Fibroblast of the conjunctiva (primary cell): ENCODE results near the gene APH1A.
"Not testable (repeated sequence)": the region's sequence is repeated elsewhere in the genome, so short reads cannot be mapped to it uniquely, and the experiment has no call there.

ENCODE experiments used
- DNase-seq: peaks from one replicate; pipeline ENCODE4 v3.0.0-alpha.2; 2010; ENCODE audit warnings: low read depth

APH1A gene

DNA sequence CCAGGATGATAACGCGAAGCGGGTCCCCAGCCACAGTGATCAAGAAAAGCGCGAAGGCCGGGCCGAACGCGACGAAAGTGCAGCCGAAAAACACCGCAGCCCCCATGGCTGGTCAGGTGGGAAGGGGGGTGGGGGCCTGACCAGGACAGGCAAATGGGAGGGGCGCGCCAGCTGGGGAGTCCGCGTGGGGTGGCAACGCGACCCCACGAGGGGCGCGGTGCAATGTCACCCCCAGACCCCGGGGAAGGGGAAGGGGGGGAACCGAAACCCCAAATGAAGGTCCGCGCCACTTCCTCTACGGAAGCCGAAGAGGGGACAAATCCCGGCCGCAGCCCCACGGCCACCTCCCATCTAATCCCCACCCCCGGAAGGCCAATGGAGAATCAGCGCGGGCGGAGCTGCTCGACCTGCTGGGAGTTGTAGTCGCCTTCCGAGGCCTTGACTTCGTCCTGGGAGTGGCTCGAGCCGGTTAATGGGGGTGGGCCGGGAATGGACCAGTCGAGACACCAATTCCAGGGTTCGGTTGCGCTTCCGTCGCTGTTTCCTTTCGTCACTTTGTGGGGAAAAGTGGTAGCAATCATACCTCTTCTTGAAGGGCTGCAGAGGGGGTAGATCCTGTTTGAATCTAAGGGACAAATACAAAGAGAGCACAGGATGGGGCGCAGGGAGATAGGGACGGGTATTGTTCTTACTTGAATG is at the start of gene APH1A:
Gene APH1A (minus strand): TSS at position 312 of the 699 bp plus-strand sequence. CDS start 206 bp downstream, at position 106.
- DNase-seq, result peak; percentile 92

DNA sequence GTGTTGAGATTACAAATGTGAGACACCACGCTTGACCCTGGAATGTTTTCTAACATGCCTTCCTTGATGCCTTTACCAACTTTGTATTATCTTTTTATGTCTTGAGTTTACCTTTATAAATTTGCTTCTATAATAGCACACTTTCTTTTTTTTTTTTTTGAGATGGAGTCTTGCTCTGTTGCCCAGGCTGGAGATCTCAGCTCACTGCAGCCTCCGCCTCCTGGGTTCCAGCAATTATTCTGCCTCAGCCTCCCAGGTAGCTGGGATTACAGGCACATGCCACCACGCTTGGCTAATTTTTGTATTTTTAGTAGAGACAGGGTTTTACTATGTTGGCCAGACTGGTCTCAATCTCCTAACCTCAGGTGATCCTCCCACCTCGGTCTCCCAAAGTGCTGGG is 45.9 kb upstream of the APH1A start:
- not testable (repeated sequence) for DNase-seq

DNA sequence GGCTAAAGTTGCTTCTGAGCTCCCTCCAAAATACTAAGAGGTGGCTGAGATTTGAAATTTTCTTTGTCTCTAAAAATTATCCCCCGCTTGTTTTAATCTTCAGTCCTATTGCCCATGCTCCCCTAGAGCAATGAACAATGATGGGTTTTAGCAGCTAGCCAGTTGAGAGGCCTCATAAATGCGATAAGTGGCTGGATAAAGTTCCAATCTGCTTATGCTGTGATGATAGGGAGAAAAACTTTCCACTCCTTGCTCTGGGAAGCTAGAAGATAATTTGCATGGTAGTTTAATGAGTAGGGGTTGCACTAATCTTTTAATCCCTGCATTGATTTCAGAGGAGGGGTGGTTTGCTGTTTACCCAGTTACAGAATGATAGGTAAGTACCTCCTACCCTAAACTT is 42.9 kb upstream of the APH1A start:
- no peak for DNase-seq

DNA sequence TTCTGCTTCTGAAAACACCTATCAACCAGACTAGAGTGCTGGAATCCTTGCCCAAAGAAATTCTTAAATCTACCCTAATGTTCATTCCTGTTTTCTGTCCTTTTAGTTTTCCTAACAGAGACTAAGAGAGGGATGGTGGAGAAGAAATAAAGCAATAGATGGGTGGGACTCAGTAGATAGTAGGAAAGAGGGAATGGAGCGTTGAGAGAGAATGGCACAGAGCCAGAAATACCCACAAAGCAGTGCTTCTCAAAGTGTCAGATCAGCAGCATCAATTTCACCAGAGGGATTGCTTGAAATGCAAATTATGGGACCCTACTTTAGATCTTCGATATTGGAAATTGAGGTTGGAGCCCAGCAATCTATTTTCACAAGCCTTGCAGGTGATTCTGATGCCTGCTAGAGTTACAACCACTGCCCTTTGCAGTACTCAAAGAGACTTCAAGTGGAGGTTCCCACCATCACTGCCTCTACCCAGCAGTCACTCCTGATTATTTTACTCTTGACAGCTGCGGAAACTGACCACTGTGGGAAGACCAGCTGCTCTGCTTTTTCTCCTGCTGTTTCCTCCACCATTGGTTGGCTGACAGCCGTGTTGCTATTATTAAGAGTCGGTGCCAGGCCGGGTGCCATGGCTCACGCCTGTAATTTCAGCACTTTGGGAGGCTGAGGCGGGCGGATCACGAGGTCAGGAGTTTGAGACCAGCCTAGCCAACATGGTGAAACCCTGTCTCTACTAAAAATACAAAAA is 41.1 kb upstream of the APH1A start:
- DNase-seq, result no peak

DNA sequence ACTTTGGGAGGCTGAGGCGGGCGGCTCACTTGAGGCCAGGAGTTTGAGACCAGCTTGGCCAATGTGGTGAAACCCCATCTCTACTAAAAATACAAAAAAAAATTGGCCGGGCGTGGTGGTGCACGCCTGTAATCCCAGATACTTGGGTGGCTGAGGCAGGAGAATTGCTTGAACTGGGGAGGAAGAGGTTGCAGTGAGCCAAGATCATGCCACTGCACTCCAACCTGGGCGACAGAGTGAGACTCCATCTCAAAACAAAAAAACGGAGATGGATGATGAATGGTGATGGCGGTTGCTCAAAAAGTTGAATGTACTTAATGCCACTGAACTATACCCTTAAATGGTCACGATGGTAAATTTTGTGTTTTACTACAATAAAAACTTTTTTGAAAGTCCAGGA is 39.8 kb upstream of the APH1A start:
- not testable (repeated sequence) for DNase-seq

DNA sequence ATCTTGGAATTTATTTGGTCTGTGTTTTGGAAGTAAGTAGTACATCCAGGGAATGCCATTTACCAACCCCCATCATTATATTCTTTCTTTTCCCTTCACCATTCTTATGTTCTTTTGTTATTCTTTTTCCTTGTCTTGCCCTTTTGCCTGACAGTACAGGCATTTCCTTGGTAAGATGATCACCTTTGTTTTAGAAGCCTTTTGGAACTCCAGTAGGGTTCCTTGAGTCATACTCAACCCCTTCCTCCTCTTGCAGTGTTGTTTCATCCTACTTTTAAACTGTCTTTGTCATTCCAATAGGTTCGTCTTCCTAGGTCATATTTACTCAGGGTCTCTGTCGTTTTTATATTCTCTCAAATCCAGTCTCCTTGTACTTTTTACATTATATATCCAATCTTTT is 34.1 kb upstream of the APH1A start:
- DNase-seq, result no peak

DNA sequence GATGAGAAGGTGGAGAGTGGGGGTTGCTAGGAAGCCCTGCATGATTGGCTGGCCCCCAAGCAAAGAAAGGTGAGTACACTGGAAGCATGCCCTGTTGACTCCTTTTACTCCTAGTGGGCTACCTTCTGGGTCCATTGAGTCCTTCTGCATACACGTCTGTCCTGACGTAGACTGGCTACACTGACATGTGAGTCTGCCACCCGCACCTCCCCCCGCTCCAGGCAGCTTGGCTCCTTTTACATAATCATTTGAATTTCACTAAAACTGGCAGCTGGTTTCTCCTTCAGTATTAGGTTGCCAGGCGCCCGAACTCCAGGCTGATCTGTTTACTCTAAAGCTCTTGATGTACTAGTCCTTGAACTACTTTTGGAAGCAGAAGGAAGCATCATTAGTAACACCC is 33.5 kb upstream of the APH1A start:
- DNase-seq, result no peak

DNA sequence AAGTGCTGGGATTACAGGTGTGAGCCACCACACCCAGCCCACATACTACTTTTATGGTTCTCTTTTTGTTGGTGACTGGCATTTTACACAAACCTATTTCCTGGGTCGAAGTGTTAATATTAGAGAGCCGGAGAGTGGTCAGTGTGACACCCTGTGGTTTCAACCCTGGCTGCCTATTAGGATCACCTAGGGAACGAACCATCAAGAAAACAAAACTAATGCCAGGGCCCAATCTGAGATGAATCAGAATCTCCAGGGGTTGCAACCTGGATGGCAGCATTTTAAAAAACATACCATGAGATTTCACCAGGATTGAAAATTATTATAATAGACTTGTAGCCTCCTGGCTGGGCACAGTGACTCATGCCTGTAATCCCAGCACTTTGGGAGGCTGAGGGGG is 30.9 kb upstream of the APH1A start:
- DNase-seq, result no peak

DNA sequence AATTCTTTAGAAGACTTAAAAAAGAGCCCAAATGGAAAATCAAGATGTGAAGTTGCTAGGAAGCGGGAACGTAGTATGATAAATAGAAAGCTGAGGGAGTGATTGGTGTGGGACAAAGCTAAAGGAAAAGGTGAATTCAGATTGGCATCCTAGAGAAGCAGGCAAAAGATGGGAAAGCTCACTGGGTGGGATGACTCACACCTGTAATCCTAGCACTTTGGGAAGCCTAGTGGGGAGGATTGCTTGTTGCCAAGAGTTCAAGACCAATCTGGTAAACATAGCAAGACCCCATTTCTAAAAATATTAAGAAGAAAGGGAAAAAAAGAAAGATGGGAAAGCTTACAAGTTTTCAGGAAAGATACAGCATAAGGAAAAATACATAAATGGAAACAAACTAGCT is 26.7 kb upstream of the APH1A start:
- DNase-seq, result no peak

DNA sequence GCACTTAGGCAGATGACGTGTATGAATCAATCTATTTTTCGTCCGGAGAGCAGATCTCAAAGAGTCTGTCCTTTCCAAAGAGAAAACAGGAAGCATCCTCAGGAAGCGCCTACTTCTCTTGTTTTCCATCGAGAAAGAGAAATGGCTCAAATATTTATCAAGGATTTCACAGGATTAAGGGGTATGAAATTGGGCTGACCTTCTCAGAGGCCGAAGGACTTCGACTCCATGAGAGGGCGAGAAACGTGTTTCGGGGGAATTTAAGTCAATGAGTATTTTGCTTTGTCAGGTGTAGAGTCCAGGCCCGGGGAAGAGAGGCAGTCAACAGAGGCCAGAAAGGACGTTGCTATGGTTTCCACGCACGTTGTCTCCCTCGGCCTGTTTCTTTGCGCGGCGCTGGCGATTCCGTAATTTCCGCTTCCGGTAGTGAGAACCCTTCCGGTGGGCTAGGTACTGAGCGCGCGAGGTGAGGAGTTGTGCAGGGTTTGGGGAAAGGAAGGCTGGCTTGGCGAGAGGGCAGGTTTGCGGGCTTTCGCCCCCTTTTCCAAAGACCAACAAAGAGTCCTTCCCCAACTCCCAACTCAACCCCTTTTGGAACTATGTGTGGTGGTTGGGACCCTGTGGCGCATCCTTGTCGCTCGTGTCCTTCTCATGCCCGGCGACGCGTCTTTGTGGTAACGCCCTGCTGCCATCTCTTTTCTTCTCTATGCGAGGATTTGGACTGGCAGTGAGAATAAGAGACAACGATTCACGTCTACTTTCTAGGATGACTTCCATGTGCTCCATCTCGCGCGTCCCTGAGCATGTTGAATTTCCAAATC is 24.8 kb upstream of the APH1A start, which contains the start of gene MRPS21:
Gene MRPS21 (plus strand): TSS at position 429 of the 821 bp plus-strand sequence. CDS start 506 bp downstream, outside the sequence.
- peak; percentile 84 for DNase-seq

DNA sequence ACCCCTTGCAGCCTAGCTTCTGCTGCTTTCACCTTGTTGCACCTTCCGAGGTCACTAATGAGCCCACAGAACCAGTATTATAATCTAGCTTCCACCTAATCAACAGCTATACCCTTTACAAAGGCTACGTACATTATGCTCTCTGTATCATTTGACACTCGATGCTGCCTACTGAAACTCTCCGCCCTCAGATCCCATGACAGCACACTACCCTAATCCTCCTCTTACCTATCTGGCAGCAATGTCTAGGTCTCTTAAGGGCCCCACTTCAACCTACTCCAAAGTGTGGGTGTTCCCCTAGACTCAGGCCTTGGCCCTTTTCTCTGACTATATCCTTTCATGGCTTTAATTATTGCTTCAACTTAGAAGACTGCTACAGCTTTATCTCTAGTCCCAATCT is 20.0 kb upstream of the APH1A start:
- no peak for DNase-seq

DNA sequence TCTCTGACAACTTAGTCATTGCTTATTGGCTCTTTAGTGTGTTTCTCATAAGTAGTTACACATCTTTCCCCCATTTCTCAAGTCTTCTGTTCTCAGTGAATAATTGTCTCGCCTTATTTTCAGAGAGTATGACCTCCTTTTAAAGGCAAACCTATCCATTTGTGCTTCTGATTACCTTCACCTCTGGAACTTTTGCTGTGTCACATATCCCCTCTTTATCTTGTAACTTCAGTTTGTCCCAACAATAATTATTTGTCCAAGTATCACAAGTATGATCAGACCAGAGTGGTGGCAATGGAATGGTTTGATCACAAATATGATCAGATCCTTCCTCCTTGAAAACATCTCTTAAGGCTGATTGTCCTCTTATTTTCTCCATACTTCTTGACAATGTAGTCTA is 19.6 kb upstream of the APH1A start:
- DNase-seq, result no peak

DNA sequence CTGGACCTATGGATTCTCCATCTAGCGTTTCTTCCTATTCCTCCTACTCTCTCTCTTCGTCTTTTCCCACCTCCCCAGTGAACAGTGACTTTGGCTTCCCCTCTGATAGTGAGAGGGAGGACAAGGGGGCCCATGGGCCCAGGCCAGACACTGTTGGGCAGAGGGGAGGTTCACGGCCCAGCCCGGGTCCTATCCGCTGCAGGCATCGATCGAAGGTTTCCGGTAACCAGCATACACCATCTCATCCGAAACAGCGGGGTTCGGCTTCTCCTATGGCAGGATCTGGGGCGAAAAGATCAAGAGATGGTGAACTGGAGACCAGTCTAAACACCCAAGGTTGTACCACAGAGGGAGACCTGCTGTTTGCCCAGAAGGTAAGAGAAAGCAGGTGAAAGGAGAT is 14.4 kb upstream of the APH1A start:
- no peak for DNase-seq

DNA sequence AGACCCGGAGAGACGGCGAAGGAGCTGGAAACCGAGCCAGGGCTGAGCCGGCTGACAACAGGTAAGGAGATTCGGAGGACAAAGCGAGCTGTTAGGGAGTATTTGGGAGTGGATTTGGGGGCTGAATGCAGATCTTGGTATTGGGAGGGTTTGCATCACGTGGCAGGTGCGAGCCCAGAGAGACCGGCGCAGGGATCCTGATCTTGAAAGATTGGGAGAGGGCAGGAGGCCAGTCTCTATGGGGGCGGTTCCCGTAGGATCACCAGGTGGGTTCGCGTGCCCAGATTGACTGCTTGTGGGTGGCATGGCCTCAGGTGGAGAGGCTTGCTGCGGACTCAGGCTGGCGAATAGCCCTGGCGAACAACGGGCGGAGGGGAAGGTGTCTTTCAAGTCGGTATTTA is 13.7 kb upstream of the APH1A start:
- no peak for DNase-seq

DNA sequence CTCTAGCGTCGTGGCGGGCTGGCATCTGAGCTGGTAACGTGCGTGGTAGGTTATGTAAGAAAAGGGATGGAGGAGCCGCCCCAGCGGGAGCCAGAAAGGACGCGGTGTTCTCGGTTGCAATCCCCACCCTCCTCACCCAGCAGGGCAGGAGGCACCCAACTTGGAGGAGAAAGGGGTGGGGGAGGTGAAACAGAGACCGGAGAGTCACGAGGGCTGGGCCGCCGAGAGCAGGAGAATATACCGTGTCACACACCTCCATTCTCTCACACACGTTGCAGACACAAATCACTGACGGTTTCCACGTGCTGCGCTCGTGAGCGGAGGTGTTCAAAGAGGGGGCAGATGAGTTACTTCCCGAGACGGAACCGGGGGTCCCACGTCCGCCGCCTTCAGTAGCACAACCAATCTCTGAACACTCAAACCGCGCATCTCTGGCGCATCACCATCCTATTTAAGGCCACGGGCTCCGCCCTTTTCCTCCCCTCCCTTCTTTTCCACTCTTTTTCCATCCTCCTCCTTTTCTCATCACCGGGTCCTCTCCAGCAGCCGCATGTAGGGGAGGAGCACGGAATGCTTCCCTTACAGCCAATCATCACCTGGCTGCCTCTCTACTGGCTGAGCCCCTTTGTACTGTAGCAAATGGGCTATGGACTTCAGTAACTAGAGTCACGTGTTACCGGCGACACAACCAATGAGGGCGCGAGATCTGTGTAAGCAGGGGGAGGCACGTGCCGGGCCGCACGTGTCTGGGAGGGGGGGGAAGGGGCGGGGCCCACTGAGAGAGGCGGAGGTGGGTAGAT is 13.1 kb upstream of the APH1A start, which contains the start of gene CIART:
Gene CIART (plus strand): TSS at position 797 of the 800 bp plus-strand sequence. CDS start 714 bp downstream, outside the sequence.
- peak; percentile 96 for DNase-seq

DNA sequence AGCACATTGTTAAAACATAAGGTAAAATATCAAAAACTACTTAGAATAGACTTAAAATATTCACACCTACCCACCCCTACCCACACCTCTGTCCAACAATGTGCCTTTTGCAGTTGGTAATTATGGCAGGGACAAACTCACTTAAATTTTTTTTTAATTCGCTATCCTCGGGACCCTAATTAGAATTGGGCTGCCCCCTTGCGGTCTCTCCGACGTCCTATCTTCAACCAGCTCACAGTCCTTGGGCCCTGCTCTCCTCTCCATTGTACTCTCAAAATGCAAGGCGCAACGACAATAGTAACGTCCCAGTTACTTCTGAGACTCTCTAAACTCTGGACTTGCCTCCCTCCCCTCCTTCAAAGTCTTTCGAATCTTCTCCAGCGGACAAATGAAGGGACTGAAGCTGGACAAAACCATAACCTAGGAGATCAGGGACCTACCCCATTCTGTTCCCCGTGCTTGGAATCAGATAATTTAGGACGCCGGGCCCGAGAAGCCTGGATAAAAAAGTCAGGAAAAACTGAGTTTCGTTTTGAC is 12.5 kb upstream of the APH1A start:
- peak; percentile 51 for DNase-seq

DNA sequence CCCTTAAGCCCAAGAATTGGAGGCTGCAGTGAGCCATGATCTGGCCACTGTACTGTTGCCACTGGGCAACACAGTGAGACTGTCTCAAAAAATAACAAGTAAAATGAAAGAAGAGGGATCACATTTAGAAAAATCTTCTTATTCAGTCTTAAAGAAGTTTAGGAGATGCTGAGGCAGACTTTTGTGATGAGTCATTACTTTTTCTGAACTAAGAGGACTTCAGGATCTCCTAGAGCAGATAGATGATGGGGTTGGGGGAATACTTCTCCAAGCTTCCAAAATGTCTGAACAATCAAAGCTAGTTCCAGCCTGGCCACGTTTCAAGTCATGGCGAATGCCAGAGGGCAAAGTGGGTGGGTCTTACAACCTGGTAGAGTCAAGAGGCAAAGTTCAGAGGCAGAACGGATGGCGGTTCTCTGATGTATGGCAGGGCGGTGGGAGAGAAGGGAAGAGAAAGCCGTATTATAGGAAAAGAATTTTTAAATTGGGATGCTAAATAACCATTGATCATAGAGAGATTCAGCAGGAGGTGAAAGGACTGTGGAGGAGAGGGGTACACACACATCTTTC is 11.4 kb upstream of the APH1A start:
- DNase-seq, result no peak

DNA sequence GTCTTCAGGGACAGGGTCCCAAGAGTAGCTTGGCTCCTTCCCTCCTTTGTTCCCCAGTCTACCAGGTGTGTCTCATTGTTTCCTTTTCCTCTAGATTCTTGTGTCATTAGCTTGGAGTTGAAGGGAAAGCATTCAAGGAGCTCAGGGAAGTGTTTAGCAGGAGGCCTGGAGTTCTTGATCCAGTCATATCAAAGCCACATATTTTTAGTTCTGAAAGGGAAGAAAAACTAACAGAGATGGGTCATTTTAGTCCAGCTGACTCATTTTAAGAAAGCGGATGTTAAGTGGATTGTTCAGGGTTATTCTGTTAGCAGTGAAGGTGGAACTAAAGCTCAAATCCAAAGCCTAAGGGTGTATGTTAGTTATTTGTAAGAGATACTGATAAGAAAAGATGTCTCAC is 4.5 kb upstream of the APH1A start:
- no peak for DNase-seq

DNA sequence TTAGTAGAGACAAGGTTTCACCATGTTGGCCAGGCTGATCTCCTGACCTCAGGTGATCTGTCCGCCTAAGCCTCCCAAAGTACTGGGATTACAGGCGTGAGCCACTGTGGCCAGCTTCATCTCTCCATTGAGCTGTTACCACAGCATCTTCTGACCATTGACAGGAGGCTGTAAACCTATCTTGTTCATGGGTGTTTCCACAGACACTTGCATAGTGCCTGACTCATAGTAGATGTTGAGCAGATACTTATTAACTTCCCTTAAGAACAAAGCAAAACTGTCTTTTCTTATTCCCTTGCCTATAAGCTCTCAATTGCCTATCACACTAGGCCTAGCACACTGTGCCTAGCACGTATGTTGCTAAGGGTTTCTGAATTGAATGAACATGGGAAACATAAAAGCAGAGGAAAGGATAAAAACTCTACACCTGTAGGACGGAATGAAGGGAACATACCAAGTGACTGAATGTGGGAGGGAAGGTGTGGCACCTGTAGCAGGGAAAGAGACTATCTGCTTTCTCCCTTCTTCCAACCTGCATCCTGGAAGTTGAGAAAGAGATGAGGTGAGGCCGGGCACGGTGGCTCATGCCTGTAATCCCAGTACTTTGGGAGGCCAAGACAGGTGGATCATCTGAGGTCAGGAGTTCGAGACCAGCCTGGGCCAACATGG is 2.6 kb upstream of the APH1A start:
- no peak for DNase-seq

DNA sequence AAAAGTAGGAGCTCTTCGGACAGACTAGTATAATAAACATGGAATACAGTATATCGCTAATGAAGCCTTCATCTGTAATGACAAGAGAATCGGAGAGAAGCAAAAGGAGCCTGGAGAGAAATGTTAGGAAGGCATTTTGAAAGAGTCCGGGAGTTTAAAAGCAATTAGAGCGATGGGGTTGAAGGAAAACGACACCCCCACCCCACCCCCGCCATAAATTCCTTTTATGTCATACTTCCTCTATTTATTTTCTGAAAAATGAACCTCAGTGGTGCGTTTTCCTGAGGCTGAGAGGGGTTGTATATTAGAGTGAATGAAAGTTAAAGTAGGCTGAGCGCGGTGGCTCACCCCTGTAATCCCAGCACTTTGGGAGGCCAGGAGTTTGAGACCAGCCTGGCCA is 635 bp upstream of the APH1A start:
- DNase-seq, result no peak

DNA sequence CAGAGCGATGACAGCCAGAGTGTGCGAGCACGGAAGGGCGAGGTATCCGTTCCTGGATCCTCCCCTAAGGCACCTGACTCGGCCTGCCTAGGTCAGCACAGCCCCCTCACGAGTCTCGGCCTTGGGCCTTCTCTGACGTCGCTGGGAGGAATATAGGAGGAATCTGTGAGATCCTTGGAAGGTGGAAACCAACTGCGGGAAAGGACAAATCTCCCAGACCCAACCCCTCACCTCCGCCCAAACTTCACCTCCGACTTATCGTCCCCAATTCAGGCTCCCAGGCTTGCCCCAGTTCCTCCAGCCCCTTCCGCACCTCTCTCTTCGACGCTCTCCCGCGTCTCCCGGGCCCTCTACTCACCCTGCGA is 494 bp downstream of the APH1A start:
- no peak for DNase-seq
